HPDE6-E6E7 (cell line): ENCODE measurements around the gene CAMK2G.
"Not testable (repeated sequence)": the region's sequence is repeated elsewhere in the genome, so short reads cannot be mapped to it uniquely, and the experiment has no call there.

Source experiments
- DNase-seq: peaks from one replicate; pipeline ENCODE4 v3.0.0; 2011; ENCODE audit warnings: missing footprints; ENCODE audit errors: extremely low spot score

The CAMK2G gene

GRCh38 chr10:73840056-73840402, 34.3 kb downstream of the CAMK2G start:
- no peak for DNase-seq

- DNase-seq: no peak
Measured at GRCh38 chr10:73839276-73839966, 34.9 kb downstream of the CAMK2G start.

- no peak for DNase-seq
Measured at GRCh38 chr10:73838827-73839226, 35.5 kb downstream of the CAMK2G start.

- no peak for DNase-seq
Measured at GRCh38 chr10:73838008-73838567, 36.3 kb downstream of the CAMK2G start.

DNA sequence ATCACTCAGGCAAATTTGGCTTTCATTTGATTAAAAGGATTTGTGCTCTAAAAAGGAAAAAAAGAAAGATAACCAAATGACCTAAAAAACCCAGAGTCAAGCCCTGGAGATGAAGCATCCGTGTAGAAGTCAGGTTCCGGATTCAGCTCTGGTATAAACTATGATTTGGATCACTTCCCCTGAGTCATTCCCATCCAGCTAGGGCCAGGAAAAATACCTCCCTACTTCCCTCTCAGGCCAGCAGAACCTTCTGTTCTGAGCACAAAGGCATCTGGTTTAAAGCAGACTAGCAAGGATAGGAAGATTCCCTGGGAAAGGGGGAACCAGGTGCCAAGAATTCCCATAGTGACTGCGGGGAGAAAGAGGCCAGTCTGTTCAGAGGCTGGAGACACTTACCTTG, 37.3 kb downstream of the CAMK2G start:
- DNase-seq: no peak

GRCh38 chr10:73836427-73836980, 37.9 kb downstream of the CAMK2G start:
- no peak for DNase-seq

- not testable (repeated sequence) for DNase-seq
Measured at GRCh38 chr10:73829090-73829489, 45.3 kb downstream of the CAMK2G start.

DNA sequence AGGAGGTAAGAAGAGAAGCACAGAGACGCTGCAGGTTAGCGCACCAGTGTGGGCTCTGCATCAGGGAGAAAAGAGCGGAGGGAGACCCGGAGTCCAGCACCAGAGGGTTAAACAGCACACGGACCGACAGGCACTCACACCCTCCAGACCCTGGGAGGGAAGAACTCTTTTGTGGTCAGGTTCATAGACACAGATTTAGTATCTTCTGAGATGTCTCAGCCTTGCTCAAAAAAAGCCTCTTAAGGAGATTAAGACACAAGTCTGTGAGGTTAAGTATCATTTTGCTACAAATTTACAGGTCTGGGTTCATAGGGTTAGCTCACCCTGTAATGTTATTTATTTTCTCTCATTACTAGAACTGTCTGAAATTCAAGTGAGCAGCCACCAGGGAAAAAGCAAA, 46.2 kb downstream of the CAMK2G start:
- no peak for DNase-seq

DNA sequence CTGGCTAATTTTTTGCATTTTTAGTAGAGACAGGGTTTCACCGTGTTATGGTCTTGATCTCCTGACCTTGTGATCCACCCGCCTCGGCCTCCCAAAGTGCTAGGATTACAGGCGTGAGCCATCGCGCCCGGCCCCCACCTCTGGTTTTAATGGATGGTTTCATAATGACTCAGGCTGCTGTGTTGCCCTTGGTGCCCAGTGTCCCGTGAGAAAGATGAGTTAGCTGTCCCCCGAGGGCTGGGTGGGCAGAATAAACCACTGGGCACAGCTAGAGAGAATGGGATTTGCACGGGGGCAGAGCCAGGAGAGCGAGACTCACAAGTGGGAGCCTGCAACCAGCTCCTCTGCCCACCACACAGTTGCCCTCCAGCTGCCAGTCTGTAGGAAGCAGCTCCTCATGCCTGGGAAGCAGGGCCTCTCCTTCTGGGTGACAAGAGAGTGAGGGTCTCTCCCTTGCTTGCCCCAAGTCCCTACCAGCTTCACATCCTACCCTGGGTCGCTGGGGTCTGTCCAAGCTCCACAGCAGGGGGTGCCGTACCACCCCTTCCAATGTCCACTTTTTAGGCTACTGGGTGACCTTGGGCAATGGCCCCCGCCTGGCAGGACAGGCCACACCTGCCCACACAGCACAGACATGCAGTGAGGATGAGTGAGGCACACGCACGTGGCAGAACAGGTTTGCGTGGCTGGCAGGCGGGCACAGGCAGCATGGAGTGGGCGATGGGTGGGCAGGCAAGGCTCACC, 46.8 kb downstream of the CAMK2G start:
- DNase-seq: peak; percentile 65

- DNase-seq: no peak
Measured at GRCh38 chr10:73824146-73824725, 50.1 kb downstream of the CAMK2G start.

DNA sequence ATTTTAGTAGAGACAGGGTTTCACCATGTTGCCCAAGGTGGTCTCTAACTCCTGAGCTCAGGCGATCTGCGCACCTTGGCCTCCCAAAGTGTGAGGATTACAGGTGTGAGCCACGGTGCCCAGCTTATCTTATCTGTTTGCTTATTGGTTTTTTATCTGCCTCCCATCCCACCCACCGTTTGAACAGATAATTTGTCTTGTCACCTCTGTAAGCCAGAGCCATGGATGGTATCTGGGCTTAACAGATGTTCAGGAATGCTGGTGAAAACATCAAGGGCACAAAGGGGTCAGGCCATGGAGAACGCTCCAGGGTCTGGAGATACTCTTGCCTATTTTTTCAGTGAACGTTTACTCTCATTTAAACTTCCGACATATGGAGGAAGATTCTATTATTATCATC, 51.0 kb downstream of the CAMK2G start:
- no peak for DNase-seq

DNA sequence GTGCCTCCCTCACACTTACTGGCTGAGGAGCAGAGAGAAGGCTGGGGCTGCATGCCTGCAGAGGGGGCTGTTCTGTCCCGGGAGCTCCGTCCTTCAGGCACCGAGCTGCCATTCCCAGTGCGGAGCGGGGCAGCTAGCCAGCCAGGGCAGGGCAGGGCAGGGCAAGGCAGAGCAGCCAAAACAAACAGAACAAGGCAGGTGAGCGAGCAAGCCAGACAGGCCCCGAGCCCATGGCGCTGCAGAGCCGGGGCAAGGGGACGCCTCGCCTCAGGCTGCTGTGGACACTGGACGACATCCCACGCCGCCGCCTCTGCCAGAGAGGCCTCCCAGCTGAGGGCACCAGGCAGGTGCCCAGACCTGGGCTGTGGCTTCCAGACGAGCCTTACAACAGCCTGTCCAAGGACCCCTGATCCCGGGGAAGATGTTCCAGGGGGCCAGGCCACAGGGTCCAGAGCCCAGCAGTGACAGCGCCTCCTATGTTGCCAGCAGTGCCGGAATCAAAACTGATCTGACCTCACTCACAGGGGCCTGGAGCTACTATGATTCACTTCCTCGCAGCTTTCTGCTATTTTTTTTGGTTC, 54.8 kb downstream of the CAMK2G start:
- peak; percentile 33 for DNase-seq

GRCh38 chr10:73819081-73819480, 55.3 kb downstream of the CAMK2G start:
- no peak for DNase-seq

- DNase-seq: no peak
Measured at GRCh38 chr10:73818402-73818801, 56.0 kb downstream of the CAMK2G start.

- DNase-seq: no peak
Measured at GRCh38 chr10:73817826-73818225, 56.5 kb downstream of the CAMK2G start.

DNA sequence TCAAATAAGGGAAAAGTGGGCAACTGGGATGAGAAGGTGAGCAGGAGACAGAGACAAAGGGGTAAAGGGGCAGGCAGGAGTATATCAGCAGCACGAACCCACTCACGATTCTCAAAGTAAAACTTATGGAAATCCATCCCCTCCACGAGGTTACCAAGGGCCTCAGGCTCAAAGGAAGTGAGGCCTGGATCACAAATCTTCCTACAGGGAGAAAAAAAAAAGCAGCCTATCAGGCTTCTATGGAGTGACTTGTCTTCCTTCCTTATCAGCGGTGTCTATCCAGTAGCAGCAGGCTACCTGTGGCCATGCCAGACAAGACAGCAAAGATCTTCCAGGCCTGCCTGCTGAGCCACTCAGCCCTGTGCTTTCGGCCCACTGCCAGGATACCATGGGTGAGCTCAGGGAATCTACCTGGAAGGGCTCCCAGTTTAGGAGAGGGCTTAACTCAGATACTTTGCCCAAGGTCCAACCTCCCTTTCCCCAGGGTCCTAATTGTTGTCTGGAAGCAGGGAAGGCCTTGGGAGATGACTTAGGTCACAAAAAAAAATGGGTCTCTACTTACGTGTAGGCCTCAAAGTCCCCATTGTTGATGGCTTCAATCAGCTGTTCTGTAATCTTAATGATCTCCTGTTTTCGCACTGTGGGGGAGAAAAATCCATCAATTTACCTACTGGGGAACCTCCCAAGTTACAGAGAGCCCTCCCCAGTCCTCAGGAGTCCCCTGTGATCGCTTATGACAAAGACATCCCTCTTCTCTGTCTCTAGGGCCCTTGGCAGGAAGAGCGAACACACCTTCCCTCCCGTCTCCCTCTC, 57.2 kb downstream of the CAMK2G start:
- no peak for DNase-seq

- no peak for DNase-seq
Measured at GRCh38 chr10:73815719-73816030, 58.7 kb downstream of the CAMK2G start.

- no peak for DNase-seq
Measured at GRCh38 chr10:73814896-73815718, 59.2 kb downstream of the CAMK2G start.

DNA sequence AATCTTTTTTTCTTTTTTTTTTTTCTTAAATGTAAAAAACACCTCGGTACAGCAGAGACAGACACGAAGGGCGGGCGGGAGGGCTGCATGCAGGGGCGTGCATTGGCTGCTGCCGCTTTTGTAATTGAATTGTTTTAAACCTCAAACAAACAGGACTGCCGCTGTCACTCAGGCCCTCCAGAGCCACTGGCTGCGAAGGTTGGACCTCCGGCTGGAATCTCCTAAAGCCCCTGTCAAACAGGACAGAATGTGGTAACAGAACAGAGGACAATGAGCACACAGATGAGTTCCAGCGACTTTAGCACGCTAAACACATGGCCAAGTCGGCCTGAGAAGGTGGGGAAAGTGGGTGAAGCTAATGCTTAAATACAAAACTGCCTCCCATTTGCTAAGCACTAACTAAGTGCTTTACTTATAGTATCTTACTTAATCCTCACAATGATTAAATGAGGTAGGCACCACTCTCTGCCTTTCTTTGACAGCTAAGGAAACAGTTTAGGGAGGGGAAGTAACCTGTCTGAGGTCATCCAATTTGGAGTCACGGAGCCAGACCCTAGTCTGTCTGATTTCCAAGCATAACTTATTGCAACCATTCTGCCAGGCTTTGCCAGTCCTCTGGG, 60.0 kb downstream of the CAMK2G start:
- no peak for DNase-seq

DNA sequence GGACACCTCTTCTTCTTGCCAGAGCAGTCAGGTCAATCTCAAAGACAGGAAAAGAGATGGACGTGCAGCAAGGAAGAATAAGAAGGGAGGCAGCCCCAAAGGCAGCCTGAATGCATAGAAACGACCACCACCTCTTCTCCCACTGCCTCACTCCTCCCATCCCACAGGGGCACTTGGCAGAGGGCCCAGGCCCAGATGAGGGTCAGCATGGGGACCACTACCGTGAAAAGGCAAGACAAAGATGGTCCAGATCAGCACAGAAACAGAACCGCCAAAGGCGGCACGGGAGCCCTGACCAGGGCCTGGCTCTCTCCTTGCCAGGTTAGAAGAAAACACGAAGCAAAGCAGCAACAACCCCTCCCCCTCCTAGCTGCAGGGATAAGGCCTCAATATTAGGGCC, 61.0 kb downstream of the CAMK2G start:
- no peak for DNase-seq
